Tibial nerve (tissue), 4 donors: ENCODE results near the gene THOC6. TPM values are rescaled to one million over a fixed set of nuclear protein-coding genes. Genes with fewer than 3 reads are reported as not detected.

Experiments used
- DNase-seq, 2 donors: peaks; one replicate each; pipeline ENCODE4 v3.0.0-alpha.2; 2019; ENCODE audit warnings: low spot score in 2 of 2
- H3K27ac ChIP-seq, 4 donors: fragments of 200-600 bp; sonication (generic) in 3 of 4; one replicate each; pipeline ENCODE4 v1.5.1; 2017 to 2019; ENCODE audit warnings: mild to moderate bottlenecking in 1 of 4
- H3K27me3 ChIP-seq, 2 donors: fragments of 200-600 bp; sonication (generic) in 1 of 2; one replicate each; pipeline versions ENCODE4 v1.5.1 to v1.6.0; 2017 to 2019
- H3K36me3 ChIP-seq, 3 donors: fragments of 200-600 bp; sonication (generic); one replicate each; pipeline ENCODE4 v1.5.1; 2018 to 2019
- H3K4me1 ChIP-seq, 4 donors: fragments of 200-600 bp; sonication (generic) in 3 of 4; one replicate each; pipeline ENCODE4 v1.5.1; 2017 to 2019
- H3K4me3 ChIP-seq, 4 donors: fragments of 200-600 bp; sonication (generic) in 3 of 4; one replicate each; pipeline ENCODE4 v1.5.1; 2017 to 2019; ENCODE audit warnings: mild to moderate bottlenecking in 1 of 4, moderate library complexity in 1 of 4
- H3K9me3 ChIP-seq, 4 donors: fragments of 200-600 bp; sonication (generic) in 3 of 4; one replicate each; pipeline ENCODE4 v1.5.1; 2017 to 2019
- CTCF ChIP-seq, 5 experiments: fragments of 200-600 bp in 3 of 5; fragments of 450-650 bp in 2 of 5; sonication (generic) in 3 of 5; IDR thresholded peaks; one replicate each; pipeline ENCODE4 v1.5.1; 2016 to 2019; ENCODE audit warnings: antibody characterized with exemption in 5 of 5, mild to moderate bottlenecking in 3 of 5, moderate library complexity in 2 of 5
- EP300 ChIP-seq, 2 donors: sonication (generic); formaldehyde crosslinking; IDR thresholded peaks; one replicate each; pipeline ENCODE4 v1.6.1; 2017; ENCODE audit warnings: antibody characterized with exemption in 2 of 2, mild to moderate bottlenecking in 1 of 2
- POLR2A ChIP-seq, 2 donors: fragments of 450-650 bp; IDR thresholded peaks; one replicate each; pipeline ENCODE4 v1.6.1; 2017; ENCODE audit warnings: antibody characterized with exemption in 2 of 2, mild to moderate bottlenecking in 2 of 2, moderate library complexity in 2 of 2
- WGBS, 2 donors: methylation state at CpG; one replicate each; pipeline ENCODE4 v1.1.5; 2018; 5-methylcytosine and 5-hydroxymethylcytosine counted together
- total RNA-seq, 4 donors: library from RNA; depleted of rRNA; stranded (reverse); fragments of >200 nt; gene quantifications; one replicate each; pipeline ENCODE4 v1.1.0, GENCODE V29; 2016

THOC6 gene
- total RNA-seq, 4 donors from 2014 or later = 12.2 to 28.5 (median 18.0) TPM

GRCh38 chr16:2985893-2986355 lies 37.9 kb upstream of the THOC6 start:
- H3K4me3 ChIP-seq = no peak overlapping the region
- no peak for DNase-seq
- peaks cover 0 to 29% of the 10 kb centered on the region in 2 donors for H3K27me3 ChIP-seq
- H3K4me1 ChIP-seq = peaks cover 0 to 38% (median 8%) of the 10 kb centered on the region in 4 donors
- no peak for TF ChIP-seq CTCF (IDR thresholded peaks at IDR 0.05)
- 70 to 80% methylated on average over 6 to 10 of the region's 15 CpGs for WGBS, 2 donors
- H3K36me3 ChIP-seq = no peaks in the 10 kb centered on the region
- no peak overlapping the region for H3K27ac ChIP-seq
- H3K9me3 ChIP-seq = no peaks in the 10 kb centered on the region

- TF ChIP-seq EP300 (IDR thresholded peaks at IDR 0.05) (no peak), CTCF (IDR thresholded peaks at IDR 0.05) (no peak), POLR2A (IDR thresholded peaks at IDR 0.05) (no peak)
- Histone ChIP-seq H3K36me3 (no peaks in the 10 kb centered on the region), H3K9me3 (no peaks in the 10 kb centered on the region), H3K4me1 (peaks cover 0 to 31% (median 5%) of the 10 kb centered on the region in 4 donors), H3K27ac (no peak overlapping the region), H3K4me3 (no peak overlapping the region), H3K27me3 (peaks cover 0 to 30% of the 10 kb centered on the region in 2 donors)
- WGBS, 2 donors = 67 to 76% methylated on average over 16 to 17 of the region's 17 CpGs
- DNase-seq = no peak
Observed at GRCh38 chr16:2986623-2987188, 37.1 kb upstream of the THOC6 start.

- Histone ChIP-seq H3K27ac (no peak overlapping the region), H3K36me3 (no peaks in the 10 kb centered on the region), H3K4me3 (no peak overlapping the region), H3K9me3 (no peaks in the 10 kb centered on the region), H3K27me3 (peaks cover 0 to 30% of the 10 kb centered on the region in 2 donors), H3K4me1 (peaks cover 0 to 31% (median 5%) of the 10 kb centered on the region in 4 donors)
- TF ChIP-seq CTCF (IDR thresholded peaks at IDR 0.05) (no peak), EP300 (IDR thresholded peaks at IDR 0.05) (no peak), POLR2A (IDR thresholded peaks at IDR 0.05) (no peak)
- WGBS, 2 donors = 86% methylated on average over 8 of the region's 9 CpGs
- no peak for DNase-seq
Observed at GRCh38 chr16:2987286-2987685, 36.5 kb upstream of the THOC6 start.

- H3K9me3 ChIP-seq = no peaks in the 10 kb centered on the region
- no peak for DNase-seq
- 65 to 77% methylated on average over 6 of the region's 8 CpGs for WGBS, 2 donors
- no peaks in the 10 kb centered on the region for H3K36me3 ChIP-seq
- H3K4me1 ChIP-seq = peaks cover 0 to 31% (median 5%) of the 10 kb centered on the region in 4 donors
- no peak overlapping the region for H3K27ac ChIP-seq
- TF ChIP-seq EP300 (IDR thresholded peaks at IDR 0.05) (no peak), POLR2A (IDR thresholded peaks at IDR 0.05) (no peak), CTCF (IDR thresholded peaks at IDR 0.05) (no peak)
- H3K27me3 ChIP-seq = peaks cover 0 to 30% of the 10 kb centered on the region in 2 donors
- no peak overlapping the region for H3K4me3 ChIP-seq
Observed at GRCh38 chr16:2987833-2988232, 36.0 kb upstream of the THOC6 start.

- 59 to 67% methylated on average over 7 to 8 of the region's 8 CpGs for WGBS, 2 donors
- TF ChIP-seq CTCF (IDR thresholded peaks at IDR 0.05) (no peak), POLR2A (IDR thresholded peaks at IDR 0.05) (no peak), EP300 (IDR thresholded peaks at IDR 0.05) (no peak)
- peaks cover 0 to 30% of the 10 kb centered on the region in 2 donors for H3K27me3 ChIP-seq
Observed at GRCh38 chr16:2988590-2989099, 35.2 kb upstream of the THOC6 start.

More at GRCh38 chr16:2988590-2989099, 35.2 kb upstream of the THOC6 start:
- Histone ChIP-seq H3K4me3 (no peak overlapping the region), H3K4me1 (peaks cover 0 to 23% (median 2%) of the 10 kb centered on the region in 4 donors), H3K9me3 (no peaks in the 10 kb centered on the region), H3K36me3 (no peaks in the 10 kb centered on the region), H3K27ac (no peak overlapping the region)
- no peak for DNase-seq
